Endometrial microvascular endothelial cells (primary cell): Measurements from ENCODE around the gene EEPD1. TPM values are rescaled to one million over a fixed set of nuclear protein-coding genes. Genes with fewer than 3 reads are reported as not detected.

Experiments used
- in situ Hi-C: cut with HindIII; loops from 2 replicates; pipeline ENCODE4 v1.10.0; 2017; ENCODE audit warnings: low sequenced_read_pairs, low pct_unique_long_range_greater_than_20kb; ENCODE audit errors: inconsistent ontology term
- total RNA-seq: library from RNA; depleted of rRNA; stranded (reverse); fragments of >200 nt; gene quantifications from one replicate; pipeline ENCODE4 v1.2.3, GENCODE V29; 2015; ENCODE audit errors: inconsistent ontology term

Gene EEPD1
- total RNA-seq, 1 donor from 2014 or later, result 2.1 TPM

GRCh38 chr7:36185092-36185491, 32.0 kb downstream of the EEPD1 start:
- in situ Hi-C loops, result no loop called here

DNA sequence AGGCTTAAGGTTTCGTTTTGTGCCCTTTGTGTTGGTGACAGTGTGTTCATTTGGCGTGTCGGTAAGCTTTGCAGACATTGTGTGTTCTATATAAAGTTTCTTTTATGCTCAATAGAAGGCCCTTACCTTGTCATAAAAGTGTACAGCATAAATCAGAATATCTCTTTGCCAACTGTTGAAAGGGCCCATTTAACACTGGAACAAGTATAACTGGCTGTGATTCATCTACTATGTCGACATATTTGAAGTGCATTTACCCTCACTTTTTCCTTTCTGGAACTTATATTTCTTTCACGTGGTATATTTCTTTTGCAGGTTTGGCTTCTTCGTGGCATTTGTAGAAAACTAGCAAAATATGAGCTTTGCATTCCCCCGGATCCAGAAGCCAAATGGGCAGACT, 32.7 kb downstream of the EEPD1 start:
- in situ Hi-C loops, result no loop called here

- in situ Hi-C loops, result no loop called here
Observed at GRCh38 chr7:36186359-36187121, 33.5 kb downstream of the EEPD1 start.

- in situ Hi-C loops, result no loop called here
Observed at GRCh38 chr7:36188266-36188665, 35.2 kb downstream of the EEPD1 start.

DNA sequence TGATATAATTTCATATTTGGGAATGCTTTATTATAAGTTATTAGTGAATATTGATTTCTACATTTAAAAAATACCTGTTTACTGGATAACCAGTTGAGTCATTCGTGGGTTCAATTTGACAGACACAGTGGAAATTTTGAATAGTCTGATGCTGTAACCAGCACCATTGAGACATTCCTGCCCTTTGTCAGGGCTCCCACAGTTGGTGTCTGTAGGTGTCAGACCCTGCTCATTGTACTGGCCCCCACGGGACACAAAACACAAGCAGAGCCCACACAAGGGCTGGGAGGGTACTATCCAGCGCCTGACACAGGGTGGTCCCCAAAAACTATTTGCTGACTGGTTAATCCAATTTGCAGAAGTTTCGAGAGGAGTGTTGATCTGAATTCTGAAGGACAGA, 35.9 kb downstream of the EEPD1 start:
- in situ Hi-C loops, result no loop called here

GRCh38 chr7:36190447-36191291, 37.6 kb downstream of the EEPD1 start:
- in situ Hi-C loops, result no loop called here

- in situ Hi-C loops, result no loop called here
Observed at GRCh38 chr7:36191292-36191920, 38.4 kb downstream of the EEPD1 start.

- in situ Hi-C loops, result no loop called here
Observed at GRCh38 chr7:36192053-36192824, 39.2 kb downstream of the EEPD1 start.

GRCh38 chr7:36192877-36193276, 39.8 kb downstream of the EEPD1 start:
- in situ Hi-C loops, result no loop called here

DNA sequence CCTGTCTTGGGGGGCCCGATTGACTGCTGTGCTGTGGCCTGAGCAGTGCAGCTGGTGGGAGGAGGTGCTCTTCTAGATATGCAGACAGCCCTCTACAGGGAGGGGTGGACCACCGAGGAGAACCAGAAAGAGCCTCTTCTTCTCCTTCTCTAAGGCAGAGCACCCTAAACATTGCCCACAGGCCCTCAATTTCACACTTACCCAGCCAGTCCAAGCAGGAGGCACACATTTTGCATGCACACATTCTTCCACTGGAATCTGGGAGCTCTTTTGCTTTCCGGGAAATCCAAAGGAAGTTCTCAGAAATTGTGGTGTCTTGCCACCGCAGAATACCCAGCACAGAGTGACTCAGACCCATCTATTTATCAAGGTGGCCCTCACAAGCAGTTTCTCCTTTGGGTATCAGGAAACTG, 45.8 kb downstream of the EEPD1 start:
- in situ Hi-C loops, result no loop called here

DNA sequence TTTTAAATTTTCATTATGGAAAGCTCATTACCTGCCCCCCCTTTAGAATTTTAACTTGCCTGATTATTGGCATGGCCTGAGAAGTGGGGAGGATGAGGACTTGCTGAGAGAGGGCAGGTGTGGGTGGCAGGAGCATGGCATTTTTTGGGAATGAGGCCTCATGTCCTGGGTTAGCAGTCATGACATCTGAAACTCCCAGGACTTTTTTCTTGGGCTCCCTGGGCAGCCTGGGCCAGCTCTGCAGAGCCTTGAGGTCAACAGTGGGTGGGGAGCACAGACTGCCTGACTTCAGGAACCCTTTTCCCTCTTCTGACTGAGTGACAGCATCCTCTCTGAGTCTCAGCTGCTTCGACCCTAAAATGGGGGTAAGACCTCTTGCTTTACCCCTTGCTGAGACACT, 46.3 kb downstream of the EEPD1 start:
- in situ Hi-C loops, result no loop called here

DNA sequence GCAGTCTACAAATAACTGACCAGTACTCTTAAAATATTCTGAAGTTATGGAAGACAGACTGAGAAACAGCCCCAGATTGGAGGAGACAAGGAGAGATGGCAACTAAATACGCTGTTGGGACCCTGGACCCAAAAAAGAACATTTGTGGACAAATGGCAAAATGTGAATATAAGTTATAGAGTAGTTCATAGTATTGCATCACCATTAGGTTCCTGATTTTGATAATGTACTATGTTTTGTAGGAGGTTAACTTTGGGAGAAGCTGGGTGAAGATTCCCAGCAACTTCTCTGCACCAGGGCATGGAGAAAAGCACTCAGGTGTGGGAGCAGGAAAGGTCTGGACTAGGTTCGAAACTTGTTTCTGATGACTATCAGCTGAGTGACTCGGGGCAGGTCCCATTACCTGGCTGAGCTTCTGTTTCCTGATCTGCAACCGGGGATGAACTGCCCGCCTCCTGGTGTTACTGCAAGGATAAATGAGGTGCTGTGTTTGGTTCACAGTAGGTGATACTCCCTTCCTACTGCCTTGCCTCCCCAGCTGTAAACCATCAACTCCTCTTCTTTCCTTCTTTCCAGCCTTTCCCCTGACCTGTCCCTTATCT, 48.2 kb downstream of the EEPD1 start:
- in situ Hi-C loops, result loop anchor here (10.0 kb wide), 1 partner anchor 56 kb away; no protein-coding TSS in a partner anchor

DNA sequence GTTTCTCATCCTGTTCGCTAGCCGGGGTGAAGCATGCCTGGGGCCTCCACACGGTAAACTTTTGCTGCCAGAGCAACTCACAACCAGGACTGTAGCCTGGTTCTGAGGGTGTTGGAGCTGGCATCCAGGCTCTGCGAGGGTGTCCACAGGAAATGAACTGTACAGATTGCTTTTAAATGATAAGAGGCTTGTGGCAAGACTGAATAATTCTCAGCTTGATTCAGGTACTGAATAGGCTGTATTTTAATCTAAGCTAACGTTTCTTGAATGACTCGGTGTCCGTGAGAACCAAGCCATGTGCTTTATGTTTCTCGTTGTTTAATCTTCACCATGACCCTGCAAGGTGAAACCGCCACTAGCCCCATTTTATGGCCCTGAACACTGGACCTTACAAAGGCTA, 49.3 kb downstream of the EEPD1 start:
- in situ Hi-C loops, result loop anchor here (10.0 kb wide), 1 partner anchor 58 kb away; no protein-coding TSS in a partner anchor

GRCh38 chr7:36203071-36203790, 50.2 kb downstream of the EEPD1 start:
- in situ Hi-C loops, result loop anchor here (10.0 kb wide), 1 partner anchor 58 kb away; no protein-coding TSS in a partner anchor

- in situ Hi-C loops, result loop anchor here (10.0 kb wide), 1 partner anchor 59 kb away; no protein-coding TSS in a partner anchor
Observed at GRCh38 chr7:36204044-36204663, 51.1 kb downstream of the EEPD1 start.

DNA sequence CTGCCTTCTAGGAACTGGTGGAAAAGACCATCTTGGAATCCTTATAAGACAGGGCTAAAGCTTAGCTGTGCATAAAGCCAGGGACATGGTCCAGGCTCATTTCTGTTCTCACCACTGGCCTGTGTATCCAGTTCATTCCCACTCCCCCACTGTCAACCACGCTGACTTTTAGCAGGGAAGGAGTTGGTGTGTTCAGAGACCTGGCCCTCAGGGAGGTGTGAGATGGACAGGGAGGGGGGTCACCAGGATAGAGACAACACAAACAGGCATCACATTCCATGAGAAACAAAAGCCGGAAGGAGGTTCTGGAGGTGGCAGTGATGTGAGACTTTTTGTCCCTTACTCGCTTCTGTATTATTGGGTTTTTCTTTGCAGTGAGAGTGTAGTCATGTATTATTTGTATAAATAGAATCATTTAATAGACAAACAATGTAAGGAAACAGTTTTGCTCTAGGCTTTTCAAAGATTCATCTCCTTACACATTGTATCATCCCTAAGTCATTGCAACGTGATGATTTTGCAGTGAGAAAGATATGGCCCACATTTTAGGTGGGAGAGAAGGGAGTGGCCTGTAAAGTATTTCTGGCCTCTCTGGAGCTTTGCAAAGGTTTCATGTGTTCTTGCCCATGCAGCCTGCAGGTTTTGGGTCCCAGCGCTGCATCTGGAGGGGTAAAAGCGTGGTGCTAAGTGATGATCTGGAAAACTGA, 52.0 kb downstream of the EEPD1 start:
- in situ Hi-C loops, result loop anchor here (10.0 kb wide), 1 partner anchor 60 kb away; no protein-coding TSS in a partner anchor

GRCh38 chr7:36205803-36206202, 52.7 kb downstream of the EEPD1 start:
- in situ Hi-C loops, result loop anchor here (10.0 kb wide), 1 partner anchor 61 kb away; no protein-coding TSS in a partner anchor
